Cardiac muscle cell (in vitro differentiated cells and primary cell): ENCODE measurements around the gene ITPR2. TPM values are rescaled to one million over a fixed set of nuclear protein-coding genes. Genes with fewer than 3 reads are reported as not detected.
"Not testable (repeated sequence)": the region's sequence is repeated elsewhere in the genome, so short reads cannot be mapped to it uniquely, and the experiment has no call there.

ENCODE experiments used
- DNase-seq, 2 donors: peaks; one replicate each; pipeline versions ENCODE4 v3.0.0 to v3.0.0-alpha.2; 2010 to 2017; ENCODE audit warnings: low read depth in 1 of 2, low spot score in 1 of 2
- H3K27ac ChIP-seq: fragments of 200-600 bp; sonication (generic); 2 replicates; pipeline ENCODE4 v1.5.1; 2016
- H3K27me3 ChIP-seq: fragments of 200-600 bp; sonication (generic); 2 replicates; pipeline ENCODE4 v1.6.0; 2016; ENCODE audit warnings: control low read depth
- H3K36me3 ChIP-seq: fragments of 200-600 bp; sonication (generic); 2 replicates; pipeline ENCODE4 v1.5.1; 2016; ENCODE audit warnings: control low read depth
- H3K4me1 ChIP-seq: fragments of 200-600 bp; sonication (generic); 2 replicates; pipeline ENCODE4 v1.8.1; 2017; ENCODE audit warnings: low read depth, mild to moderate bottlenecking, mixed run types
- H3K4me3 ChIP-seq: fragments of 200-600 bp; sonication (generic); 2 replicates; pipeline ENCODE4 v1.5.1; 2016; ENCODE audit warnings: mild to moderate bottlenecking
- H3K9me3 ChIP-seq: fragments of 200-600 bp; sonication (generic); 2 replicates; pipeline ENCODE4 v1.5.1; 2017; ENCODE audit warnings: low read depth, mild to moderate bottlenecking, control low read depth
- CTCF ChIP-seq: IDR thresholded peaks from 2 replicates; pipeline ENCODE4 v1.5.1; 2012; ENCODE audit warnings: low read depth, mild to moderate bottlenecking, low read length
- polyA plus RNA-seq: library from polyadenylated mRNA; unstranded; fragments of >200 nt; fragmentation: Nextera tagmentation; extraction: Ambion mirVana; gene quantifications from 2 replicates; pipeline ENCODE4 v1.2.1, GENCODE V29; 2016
- total RNA-seq: library from RNA; depleted of rRNA; stranded (reverse); fragments of >200 nt; gene quantifications from 2 replicates; pipeline ENCODE4 v1.2.3, GENCODE V29; 2016

Gene ITPR2
- total and polyA plus RNA-seq, 2 experiments from 2014 or later = 4.8 to 5.1 TPM

GRCh38 chr12:26867080-26867479, 34.1 kb upstream of the ITPR2 start:
- Histone ChIP-seq H3K27ac (no peak overlapping the region), H3K27me3 (no peaks in the 10 kb centered on the region), H3K4me1 (no peaks in the 10 kb centered on the region), H3K4me3 (no peak overlapping the region), H3K9me3 (no peaks in the 10 kb centered on the region), H3K36me3 (no peaks in the 10 kb centered on the region)
- no peak for TF ChIP-seq CTCF
- peak in 1 of 2 donors; percentile 37 for DNase-seq

DNA sequence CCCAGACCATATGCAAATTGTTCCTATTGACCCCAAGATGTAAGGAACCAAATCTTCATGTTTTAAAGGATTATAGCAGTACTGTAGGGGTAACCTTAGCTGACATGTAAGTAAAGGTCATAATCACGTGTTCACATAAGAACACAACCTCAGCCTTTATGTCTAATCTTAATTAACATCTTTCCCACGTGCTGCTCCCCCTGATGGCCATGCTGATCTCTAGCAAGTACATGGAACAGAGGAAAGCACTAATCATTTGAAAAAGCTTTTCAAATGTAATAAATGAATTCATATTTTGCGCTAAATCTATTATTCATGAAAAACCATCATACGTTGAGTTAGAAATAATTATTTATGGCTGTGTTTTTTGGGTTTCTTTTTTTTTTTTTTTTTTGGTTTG, 30.5 kb upstream of the ITPR2 start:
- TF ChIP-seq CTCF = peak; percentile 31
- Histone ChIP-seq H3K9me3 (no peaks in the 10 kb centered on the region), H3K4me3 (no peak overlapping the region), H3K36me3 (no peaks in the 10 kb centered on the region), H3K27ac (no peak overlapping the region), H3K27me3 (no peaks in the 10 kb centered on the region), H3K4me1 (no peaks in the 10 kb centered on the region)
- DNase-seq = peak in 1 of 2 donors; percentile 8

GRCh38 chr12:26862787-26863186, 29.8 kb upstream of the ITPR2 start:
- not testable (repeated sequence) for H3K27me3 ChIP-seq, H3K4me1 ChIP-seq, H3K36me3 ChIP-seq, H3K9me3 ChIP-seq, H3K27ac ChIP-seq, DNase-seq, H3K4me3 ChIP-seq

DNA sequence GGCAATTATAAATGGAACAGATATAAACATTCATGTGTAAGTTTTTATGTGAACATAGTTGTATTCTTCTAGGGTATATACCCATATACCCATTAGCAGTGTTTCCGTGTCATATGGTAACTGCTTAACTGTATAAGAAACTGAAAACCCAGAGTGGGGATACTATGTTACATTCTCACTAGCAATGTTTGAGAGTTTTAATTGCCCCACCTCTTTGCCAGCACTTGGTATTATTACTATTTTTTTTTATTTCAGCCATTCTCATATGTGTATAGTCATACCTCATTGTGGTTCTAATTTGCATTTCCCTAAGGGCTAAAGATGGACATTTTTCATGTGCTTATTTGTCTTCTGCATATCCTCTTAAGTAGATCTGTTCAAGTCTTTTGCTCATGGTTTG, 28.7 kb upstream of the ITPR2 start:
- Histone ChIP-seq H3K36me3 (no peaks in the 10 kb centered on the region), H3K27me3 (no peaks in the 10 kb centered on the region), H3K9me3 (no peaks in the 10 kb centered on the region), H3K4me3 (no peak overlapping the region), H3K4me1 (no peaks in the 10 kb centered on the region), H3K27ac (no peak overlapping the region)
- no peak for DNase-seq
- no peak for TF ChIP-seq CTCF

DNA sequence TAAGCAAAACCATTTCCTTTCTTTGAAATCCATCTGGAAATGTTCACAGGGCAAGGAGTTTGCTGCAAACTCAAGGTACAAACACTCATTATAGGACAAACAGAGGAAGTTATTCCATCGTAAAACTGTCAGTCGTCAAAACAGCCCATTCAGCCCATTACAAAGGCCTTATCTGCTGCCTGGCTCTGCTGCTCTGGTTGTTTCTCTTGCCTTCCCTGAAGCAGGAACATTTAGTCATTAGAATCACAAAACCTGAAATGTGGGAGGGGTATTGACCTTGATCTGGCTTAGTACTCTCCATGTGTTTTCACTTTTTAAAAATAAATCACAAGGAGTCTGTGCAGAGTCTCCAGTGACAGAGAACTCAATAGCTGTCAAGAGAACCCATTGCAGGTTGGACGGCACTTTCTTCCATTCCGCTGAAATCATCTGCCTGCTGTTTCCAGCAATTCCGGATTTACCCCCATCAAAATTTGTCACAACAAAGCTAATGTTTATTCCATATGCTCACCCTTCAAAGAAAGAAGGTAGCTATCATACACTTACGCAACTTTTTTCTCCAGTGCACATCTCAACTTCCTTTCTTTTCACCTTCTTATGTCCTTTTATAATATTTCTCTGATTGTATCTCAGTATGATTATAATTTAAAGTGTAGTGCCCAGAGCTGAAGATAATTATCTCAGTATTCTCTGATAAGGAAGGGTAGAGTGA, 24.6 kb upstream of the ITPR2 start:
- Histone ChIP-seq H3K4me1 (no peaks in the 10 kb centered on the region), H3K4me3 (no peak overlapping the region), H3K36me3 (no peaks in the 10 kb centered on the region), H3K27ac (no peak overlapping the region), H3K9me3 (no peaks in the 10 kb centered on the region), H3K27me3 (no peaks in the 10 kb centered on the region)
- TF ChIP-seq CTCF = no peak
- peak in 1 of 2 donors; percentile 28 for DNase-seq

GRCh38 chr12:26855337-26855736, 22.3 kb upstream of the ITPR2 start:
- Histone ChIP-seq H3K4me3 (no peak overlapping the region), H3K36me3 (no peaks in the 10 kb centered on the region), H3K27me3 (no peaks in the 10 kb centered on the region), H3K9me3 (no peaks in the 10 kb centered on the region), H3K4me1 (no peaks in the 10 kb centered on the region), H3K27ac (no peak overlapping the region)
- DNase-seq = no peak
- no peak for TF ChIP-seq CTCF
